Dedifferentiated amniotic fluid mesenchymal stem cell (primary cell): ENCODE data around the gene DLGAP1.
"Not testable (repeated sequence)": the region's sequence is repeated elsewhere in the genome, so short reads cannot be mapped to it uniquely, and the experiment has no call there.

ENCODE experiments used
- DNase-seq: peaks from one replicate; pipeline ENCODE4 v3.0.0-alpha.2; 2016; ENCODE audit errors: extremely low spot score

DLGAP1 gene

DNA sequence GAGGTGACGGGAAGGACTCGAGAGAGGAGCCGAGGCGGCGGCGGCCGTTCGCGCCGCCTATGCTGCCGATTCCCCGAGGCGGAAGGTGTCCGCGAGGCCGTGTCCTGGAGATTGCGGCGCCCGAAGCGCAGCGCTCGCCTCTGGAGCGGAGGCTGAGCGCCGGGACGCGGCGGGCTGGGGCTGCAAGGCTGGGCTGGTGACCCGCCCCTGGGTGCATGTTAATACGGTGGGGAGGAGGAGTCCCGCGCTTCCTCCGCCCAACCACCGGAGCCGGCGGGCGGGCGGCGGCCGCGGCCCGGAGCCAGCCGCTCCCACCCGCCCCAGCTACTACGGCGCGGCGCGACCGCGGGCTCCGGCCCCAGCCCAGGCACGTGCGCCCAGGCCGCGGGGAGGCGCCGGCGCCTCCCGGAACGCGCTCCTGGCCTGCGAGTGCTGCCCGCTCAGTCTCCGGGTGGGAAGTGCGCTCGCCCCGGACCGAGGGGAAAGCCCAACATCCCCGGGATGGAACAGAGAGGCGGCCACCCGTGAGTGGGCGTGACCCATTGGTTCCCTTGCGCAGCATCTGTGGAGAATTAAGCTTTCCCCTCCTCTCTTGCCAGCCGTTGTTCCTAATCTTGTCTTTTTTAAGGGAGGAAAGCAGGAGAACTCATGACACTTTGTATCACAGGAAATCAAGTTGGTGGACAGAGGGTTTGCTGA lies at the start of gene DLGAP1:
TSS of gene DLGAP1 (minus strand) at position 195 of the 699 bp plus-strand sequence.
- DNase-seq, result no peak

DNA sequence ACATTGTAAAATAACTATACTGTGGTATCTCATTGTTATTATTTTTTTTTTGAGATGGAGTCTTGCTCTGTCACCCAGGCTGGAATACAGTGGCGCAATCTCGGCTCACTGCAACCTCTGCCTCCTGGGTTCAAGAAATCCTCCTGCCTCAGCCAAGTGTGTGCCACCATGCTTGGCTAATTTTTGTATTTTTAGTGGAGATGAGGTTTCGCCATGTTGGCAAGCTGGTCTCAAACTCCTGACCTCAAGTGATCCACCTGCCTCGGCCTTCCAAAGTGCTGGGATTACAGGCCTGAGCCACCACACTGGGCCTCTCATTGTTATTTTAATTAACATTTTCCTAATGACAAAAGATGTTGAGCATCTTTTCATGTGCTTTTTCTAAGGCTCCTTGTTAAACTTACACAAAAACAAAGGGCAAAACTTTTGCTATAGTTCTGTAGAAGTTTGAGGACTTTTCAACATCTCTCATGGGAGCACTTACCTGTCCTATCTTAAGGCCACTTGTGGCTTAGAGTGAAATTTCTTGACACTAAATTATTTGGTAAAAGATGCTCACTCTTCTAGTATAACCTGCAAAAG lies 39.7 kb upstream of the DLGAP1 start:
- not testable (repeated sequence) for DNase-seq

DNA sequence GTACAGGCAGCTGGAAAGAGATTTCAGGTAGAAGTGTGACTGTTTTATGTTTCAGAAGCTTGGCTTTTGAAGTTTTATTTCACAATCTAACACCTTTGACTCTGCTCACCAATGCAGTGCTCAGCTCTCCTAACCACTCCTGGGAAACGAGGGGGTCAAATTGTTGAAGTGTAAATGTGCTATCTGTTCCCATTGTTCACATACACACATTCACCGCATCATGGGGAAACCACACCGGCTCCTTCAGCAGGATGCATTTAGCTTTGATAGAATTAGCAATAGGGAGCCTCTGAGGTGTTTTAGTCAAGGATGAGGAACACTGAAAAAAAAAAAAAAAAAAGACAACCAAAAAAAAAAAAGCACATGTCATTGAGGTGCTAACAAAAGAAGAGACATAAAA lies 13.4 kb upstream of the DLGAP1 start:
- no peak for DNase-seq

DNA sequence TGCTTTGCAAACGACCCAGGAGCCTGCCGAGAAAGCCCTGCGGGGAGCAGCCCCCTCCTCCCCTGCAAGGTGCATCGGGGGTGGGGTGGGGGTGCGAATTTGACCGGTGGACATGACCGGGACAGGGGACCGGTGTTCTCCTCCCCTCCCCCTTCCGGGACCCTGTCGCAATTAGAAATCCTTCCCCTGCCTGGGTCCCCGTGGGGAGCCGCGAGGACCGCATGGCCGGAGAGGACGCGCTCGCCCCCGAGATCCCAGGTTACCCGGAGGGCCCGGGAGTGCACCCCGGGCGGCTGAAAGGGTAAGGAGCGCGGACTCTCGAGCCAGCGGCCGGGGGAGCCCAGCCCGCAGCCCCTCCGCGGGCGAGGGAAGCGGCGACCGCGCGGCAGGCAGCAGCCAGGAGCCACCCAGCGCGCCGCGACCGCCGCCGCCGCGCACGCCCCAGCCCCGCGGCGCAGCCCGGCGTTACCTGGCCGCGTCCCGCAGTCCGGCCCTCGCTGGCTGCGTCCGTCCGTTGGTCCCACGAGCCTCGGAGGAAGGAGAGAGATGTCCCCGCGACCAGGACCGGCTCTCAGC lies 482 bp downstream of the DLGAP1 start:
- DNase-seq, result no peak

DNA sequence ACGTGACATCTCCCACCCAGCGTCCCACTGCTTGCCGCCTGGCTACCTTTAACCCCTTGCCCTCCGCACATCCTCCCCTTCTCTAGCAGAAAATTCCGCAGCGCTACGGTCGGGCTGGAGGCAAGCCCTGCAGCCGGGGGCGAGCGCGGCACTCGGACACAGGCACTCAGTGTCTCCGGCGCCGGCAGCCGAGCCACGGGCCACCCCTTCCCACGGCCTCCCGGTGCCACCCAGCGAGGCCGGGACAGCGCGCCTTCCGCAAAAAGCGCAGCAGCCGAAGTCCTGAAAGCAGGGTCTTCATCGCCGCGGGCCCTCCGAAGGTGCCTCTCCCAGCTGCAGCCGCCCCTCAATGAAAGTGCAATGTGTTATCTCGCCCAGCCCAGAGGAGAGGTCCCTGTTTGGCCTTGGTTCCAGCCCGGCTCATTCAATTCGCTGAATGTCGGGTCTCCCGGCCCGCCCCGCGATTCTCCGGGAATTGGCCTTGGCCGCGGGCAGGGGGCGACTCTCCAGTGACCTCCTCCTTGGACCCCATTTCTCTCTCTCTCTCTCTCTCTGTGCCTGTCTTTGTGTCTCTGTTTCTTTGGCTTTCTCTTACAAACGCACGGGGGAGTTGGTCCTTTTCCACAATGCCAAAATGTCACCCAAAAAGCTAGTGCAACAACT lies 1.1 kb downstream of the DLGAP1 start:
- no peak for DNase-seq

DNA sequence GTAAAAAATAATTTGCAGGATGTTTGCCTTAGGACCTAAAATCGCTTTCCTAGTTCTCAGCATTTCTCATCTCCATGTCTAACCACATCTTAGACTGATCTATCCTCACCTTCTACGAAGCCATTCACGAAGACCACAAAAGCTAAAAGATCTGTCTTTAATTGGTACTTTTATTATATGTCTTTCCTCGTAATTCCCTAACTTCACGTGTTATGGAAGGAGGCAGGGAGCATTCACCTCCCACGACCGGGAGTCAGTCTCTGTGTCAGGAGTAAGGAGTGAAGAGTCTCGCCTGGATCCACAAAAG lies 1.6 kb downstream of the DLGAP1 start:
- no peak for DNase-seq

DNA sequence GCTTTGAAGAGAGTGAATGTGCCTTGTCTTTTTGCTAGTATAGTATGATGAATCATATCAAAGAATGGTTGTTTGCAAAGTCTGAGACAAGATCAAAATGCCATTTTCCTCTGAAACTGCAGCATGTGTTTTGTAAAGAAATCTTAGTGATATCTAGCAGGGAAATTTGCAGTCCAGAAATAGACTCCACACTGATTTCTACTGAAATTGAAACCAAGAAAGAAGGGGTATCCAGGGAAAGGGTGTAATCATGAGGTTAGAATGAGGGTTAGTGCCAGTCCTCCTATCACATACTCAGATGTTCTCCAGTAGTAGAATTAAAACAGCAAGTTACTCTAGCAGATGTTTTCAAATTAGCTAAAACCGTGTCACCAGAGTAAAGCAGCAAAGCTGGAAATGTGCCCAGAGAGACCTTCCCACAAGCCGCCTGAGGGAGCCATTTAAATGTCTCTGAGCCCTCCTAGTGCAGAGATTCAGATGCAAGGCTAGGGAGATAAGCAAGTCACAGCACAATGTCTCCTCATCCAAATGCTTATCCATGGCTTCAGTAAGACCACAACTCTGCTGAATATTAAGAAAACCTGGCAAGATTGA lies 4.9 kb downstream of the DLGAP1 start:
- DNase-seq, result no peak

DNA sequence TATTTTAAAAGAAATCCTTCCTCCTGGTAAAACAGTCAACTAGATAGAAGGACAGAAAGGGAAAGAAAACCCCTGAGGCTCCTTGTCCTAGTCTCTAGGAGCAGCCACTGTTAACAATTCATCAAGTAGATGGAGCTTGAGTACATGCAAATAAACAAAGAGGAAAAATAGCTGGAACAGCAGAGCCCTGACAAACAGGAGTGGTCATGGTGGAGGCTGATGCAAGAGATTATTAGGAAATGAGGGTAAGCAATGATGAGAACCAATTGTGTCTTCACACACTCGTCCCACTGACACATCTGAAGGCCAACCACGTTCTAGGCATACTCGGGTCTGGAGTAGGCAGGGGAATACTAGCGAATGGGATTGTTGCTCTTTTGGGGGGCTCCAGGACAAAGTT lies 9.2 kb downstream of the DLGAP1 start:
- no peak for DNase-seq

DNA sequence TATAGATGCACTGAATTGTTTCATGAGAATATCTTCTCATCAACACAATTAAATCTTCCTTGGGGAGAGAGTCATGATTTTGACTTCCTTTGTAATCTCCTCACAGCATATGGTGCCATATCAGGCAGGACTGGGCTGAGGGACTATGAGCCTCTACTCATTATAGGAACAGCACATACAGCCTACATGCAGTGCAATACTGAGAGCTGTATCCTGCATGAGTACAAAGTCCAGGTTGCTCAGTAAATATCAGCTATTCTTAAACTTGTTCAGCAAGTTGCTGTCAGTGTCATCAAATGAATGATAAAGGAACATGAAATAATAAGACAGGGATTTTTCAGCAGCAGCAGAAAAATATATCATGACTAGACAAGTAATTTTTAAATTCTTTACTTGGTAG lies 10.8 kb downstream of the DLGAP1 start:
- no peak for DNase-seq

DNA sequence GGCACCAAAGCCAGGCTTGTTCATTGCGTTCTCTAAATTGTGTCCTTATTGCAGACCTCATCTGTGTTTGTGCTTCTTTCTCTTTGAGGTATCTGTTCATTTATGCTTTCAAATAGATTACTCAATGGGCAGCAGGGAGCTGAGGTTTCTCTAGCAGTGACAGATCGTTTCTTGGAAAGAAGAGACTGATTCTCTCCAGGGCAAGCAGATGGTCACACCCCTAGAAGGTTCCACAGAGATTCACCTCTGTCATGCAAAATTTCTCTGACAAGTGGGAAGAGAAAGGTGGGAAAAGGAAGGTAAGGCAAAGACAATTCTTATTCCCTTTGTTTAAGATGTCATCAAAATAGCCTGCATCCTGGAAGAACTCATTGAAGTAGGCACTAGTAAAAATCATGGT lies 14.0 kb downstream of the DLGAP1 start:
- DNase-seq, result no peak

DNA sequence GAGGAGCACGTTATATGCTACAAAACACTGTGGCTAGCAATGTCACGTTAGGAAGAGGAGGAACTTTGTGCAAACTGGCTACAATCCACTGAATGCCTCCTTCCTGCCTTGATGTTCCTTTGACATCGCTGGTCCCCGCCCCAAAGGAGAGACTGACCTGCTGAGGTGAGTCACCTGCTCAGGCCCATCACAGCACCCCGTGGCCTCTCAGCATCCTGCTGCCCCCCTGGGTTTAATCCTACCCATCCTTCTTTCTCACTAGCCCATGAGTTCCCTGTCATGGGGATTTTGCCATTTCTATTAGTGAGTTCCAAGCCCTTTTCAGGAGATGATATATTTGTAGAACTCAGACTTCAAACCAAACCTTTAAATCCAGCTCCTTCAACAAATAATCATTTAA lies 16.2 kb downstream of the DLGAP1 start:
- DNase-seq, result no peak

DNA sequence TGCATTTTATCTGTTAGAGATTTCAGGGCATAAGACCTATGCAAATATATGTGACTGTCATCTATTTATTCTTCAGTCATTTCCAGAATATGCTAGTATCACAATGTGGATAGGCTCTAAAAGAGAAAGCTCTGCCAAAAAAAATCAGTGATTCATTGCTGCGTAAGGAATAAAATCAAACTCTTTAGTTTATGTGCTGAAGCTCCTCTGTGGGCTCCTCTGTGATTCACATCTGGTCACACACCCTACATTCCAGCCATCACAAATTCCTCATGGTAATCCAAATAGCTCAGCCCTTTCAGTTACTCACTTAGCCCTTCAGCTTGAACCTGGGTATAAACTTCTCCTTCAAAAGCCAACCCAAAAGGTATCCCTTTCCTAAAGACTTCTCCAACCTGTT lies 21.4 kb downstream of the DLGAP1 start:
- DNase-seq, result no peak

DNA sequence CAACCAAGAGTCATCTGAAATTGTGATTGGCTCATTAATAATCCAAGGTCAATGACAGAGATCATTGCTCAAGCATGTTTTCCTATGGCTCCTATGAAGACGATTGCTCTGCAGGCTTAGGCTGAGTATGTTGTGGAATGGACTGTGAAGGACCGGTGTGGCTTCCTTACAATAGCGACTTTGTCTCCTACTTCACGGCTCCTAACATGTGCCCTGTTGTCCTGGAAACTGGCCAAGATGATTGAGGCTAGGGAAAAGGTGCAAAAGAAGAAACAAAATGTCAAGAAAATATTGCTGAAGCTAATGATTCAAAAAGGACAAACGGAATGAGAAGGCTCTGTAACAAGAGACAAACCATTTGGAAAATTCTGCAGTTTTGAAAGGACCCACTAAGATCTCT lies 24.3 kb downstream of the DLGAP1 start:
- no peak for DNase-seq

DNA sequence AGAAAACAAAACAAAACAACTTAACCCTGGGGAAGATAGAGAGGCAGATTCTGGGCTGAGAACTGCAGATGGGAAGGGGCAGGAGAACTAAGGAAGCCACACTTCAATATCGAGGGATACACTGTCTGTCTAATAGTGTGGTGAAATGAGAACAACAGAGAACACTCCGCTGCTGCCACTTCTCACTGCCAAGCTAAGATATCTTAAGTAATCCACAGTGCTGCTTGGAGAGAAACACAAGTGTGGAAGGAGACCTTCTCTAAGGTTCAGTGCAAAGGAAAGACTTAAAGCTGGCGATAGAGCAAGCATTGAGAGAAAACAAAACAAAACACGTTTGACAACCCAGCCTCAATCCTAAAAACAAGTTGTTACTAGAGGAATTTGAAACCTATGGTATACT lies 37.4 kb downstream of the DLGAP1 start:
- no peak for DNase-seq

DNA sequence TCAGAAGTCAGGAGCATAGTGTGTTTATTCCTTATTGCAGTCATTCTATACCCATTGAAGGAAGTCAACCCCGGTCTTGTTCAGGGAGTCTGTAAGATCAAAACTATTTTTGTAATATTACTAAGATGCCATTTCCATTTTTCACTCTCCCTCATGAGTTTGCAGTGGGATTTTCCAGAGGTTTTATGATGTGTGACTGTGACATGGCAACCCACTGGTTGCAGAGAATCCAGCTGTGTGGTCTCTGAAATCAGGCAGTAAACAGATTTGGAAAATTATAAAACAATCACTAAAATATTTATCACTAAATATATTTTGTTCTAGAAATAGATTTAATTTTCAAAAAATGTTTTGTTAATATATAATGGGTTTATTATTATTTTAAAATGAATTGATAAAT lies 38.1 kb downstream of the DLGAP1 start:
- no peak for DNase-seq

DNA sequence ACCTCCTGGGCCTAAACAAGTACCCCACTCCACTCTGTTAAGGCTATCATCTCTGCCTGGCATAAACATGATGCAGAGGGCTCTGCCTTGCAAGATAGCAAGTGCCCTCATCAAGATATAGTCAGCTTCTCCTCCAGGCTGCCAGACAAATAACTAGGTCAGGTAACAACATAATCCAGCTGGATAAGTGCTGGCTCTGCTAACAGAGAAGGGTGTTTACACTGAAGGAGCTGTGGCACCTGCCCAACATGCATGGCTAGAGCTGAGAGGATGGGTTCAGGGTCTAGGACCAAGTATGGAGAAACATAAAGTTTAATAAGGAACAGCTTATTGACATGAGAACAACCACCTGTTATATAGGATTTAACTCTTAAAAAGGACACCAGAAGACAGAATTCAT lies 42.8 kb downstream of the DLGAP1 start:
- no peak for DNase-seq

DNA sequence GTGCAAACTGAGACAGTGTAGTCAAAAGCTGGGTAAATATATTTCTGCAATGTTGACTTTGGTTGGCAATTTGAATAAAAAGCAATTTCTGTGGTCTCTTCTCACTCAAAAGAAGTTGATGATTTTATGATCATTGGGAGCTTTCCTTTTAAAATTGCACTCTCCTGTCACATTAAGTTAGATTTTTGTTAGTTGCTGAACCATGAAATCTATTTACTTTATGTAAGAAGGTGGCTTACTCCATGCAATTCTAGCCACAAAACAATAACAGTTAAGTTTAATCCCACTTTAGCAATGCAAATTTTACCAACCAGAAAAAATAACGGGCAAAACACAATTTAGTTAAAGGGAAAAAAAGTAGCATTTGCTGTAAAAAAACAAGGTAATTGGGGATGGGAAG lies 48.3 kb downstream of the DLGAP1 start:
- DNase-seq, result no peak

DNA sequence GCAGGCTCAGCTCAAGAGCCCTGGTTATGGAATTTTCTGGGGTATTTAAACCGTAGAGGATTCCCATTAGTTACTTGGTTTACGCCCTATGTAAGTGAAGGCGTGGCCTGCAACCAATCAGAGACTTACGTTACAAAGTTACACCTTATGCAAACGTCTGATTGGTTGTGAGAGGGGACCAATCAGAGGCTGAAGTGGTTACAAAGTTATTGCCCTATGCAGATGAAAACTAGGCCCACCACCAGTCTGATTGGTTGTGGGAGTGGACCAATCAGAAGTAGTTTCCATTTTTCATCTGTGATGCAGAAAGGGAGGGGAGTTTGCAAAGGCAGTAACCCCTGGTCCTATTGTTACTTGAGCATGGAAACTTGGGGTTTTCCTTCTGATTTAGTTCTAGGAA lies 49.1 kb downstream of the DLGAP1 start:
- no peak for DNase-seq

DNA sequence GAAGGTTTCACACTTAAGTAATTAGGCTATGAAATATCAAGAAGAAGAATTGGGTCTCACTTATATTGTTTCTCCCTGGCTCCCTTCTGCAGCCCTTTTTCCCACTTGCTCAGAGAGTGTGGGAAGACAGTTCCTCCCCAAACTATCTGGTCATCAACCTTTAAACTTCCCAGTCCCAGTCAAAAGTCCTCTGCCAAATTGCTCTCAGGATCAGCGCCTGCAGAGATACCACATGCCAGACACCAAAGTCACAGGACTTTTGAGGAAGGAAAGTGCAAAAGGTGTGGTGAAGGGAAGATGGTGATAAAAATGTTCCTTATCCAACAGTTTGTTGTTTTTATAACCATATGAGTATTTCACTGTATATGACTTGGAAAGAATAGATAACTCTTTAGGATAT lies 51.3 kb downstream of the DLGAP1 start:
- DNase-seq, result no peak

DNA sequence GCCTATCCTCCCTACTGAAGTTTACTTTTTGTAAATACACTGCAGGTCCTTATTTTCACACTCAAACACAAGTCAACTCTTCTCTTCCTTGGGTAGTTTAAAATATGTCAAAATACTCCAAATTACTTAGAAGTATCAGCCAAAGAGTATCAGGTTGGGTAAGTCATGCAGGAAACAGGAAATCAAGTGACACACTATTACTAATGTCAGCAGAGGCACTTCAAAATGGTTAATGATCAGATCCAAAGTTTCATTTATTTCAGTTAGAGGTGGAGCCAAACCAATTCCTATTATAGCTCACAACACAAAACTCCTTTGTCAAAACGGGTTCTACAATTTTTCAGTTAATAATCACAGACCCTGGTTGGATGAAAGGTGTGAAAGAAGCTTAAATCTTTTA lies 54.2 kb downstream of the DLGAP1 start:
- DNase-seq, result no peak

DNA sequence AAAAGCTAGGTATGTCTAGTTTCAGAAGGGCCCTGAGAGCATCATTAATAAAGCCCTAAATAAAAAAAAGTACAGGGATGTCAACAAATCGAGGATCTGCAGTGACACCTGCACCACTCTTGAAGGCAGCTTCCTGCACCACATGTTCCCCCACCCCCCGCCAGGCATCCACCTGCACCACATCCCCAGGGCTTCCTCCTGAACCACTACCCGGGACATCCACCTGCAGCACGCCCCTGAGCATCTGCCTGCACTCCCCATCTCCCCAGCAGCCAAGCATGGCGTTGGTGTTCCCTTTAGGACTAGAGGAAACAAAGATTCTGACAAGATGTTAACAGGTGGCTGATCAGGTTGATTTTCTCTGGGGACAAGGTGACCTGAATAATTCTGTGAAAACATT lies 55.2 kb downstream of the DLGAP1 start:
- no peak for DNase-seq

DNA sequence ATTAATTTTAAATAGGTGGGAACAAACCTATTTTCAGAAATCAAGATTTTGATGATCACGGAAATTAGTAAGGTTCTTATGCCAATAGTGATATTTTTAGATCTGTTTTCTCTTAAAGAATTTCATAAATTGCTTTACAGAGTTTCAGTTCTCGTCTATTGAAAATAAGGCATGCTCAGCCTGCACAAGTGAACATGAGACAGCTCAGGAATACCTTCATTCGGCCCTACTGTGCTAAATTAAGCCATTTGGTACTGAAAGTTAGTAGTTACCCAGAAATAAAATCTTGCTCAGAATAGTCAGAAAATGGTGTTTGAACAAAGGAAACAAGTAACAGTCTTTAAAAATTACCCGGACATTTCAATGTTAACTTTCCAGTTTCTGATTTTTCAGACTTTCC lies 60.4 kb downstream of the DLGAP1 start:
- DNase-seq, result no peak

DNA sequence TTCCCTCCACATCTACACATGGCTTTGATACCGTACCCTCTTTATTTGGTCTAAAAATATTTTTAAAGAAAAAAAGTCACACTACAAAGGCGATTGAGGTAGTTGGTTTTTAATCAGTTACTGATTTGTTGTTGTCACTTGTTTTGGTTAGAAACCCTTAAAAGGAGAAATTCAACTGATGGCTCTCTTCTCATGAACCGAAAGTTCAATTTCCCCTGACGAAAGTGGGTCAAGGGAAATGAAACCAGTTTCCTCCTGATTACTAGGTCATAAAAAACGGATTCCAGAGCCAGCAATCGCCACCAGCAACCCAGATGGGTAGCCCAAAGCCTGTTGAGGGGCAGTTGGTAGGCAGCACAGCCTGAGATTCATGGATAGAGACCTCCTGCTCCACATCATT lies 63.2 kb downstream of the DLGAP1 start:
- DNase-seq, result no peak
